Activated T-cell treated with anti-CD3 and anti-CD28 coated beads for 1 hour (primary cell): ENCODE results near the gene ZFYVE1.
"Not testable (repeated sequence)": the region's sequence is repeated elsewhere in the genome, so short reads cannot be mapped to it uniquely, and the experiment has no call there.

ENCODE experiments used
- DNase-seq: peaks from one replicate; pipeline ENCODE4 v3.0.0-alpha.2; 2020; ENCODE audit warnings: low read depth

Gene ZFYVE1

GRCh38 chr14:73000073-73000472 is 26.8 kb downstream of the ZFYVE1 start:
- DNase-seq = no peak

DNA sequence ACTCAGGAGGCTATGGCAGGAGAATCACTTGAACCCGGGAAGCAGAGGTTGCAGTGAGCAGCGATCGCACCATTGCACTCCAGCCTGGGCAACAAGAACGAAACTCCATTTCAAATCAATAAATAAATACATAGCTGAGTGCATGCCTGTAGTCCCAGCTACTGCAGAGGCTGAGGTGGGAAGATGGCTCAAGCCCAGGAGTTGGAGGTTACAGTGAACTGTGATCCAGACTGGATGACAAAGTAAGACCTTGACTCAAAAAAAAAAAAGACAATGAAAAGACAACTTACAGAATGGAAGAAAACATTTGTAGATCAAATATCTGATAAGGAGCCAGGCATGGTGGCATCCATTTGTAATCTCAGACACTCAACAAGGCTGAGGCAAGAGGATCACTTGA is 27.6 kb downstream of the ZFYVE1 start:
- DNase-seq = no peak

- no peak for DNase-seq
Measured at GRCh38 chr14:72998252-72998903, 28.5 kb downstream of the ZFYVE1 start.

- no peak for DNase-seq
Measured at GRCh38 chr14:72996916-72997315, 30.0 kb downstream of the ZFYVE1 start.

DNA sequence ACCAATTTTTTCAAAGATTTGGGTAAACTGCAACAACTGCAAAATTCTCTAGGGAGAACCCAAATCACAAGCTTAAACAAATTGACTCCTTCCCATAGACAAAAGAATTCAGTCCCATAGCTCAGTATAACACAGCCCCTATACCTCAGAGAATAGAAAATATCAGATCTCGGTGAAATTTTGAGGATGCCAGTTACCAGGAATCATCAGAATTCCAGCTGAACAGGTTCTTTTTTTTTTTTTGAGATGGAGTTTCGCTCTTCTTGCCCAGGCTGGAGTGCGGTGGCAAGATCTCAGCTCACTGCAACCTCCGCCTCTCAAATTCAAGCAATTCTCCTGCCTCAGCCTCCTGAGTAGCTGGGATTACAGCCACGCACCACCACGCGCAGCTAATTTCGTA is 36.7 kb downstream of the ZFYVE1 start:
- no peak for DNase-seq

GRCh38 chr14:72986857-72987256 is 40.0 kb downstream of the ZFYVE1 start:
- no peak for DNase-seq

GRCh38 chr14:72986214-72986613 is 40.7 kb downstream of the ZFYVE1 start:
- no peak for DNase-seq

DNA sequence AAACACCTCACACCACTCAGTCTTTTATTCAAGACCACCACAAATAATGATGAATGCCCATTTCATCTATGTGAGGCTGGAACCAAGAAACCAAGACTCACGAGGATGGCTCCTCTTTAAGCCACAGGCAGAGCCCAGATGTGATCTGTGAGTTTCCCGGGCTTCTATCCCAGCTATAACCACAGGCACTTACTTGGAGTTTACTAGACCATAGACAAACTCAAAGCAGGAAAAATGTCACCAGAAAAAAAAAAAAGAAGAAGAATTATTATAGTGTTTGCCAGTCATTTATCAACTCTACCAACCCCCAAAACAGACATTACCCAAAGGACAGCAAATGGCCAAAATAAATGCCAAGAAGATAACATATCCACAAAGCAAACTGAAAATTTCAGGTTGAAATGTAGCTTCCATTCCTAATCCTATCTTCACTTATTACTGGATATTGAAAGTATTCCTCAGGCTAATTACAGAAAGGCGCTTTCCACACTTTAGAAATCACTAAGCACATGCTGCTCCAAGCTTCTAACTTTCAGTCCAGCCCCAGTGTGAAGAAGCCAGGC is 44.7 kb downstream of the ZFYVE1 start:
- no peak for DNase-seq

DNA sequence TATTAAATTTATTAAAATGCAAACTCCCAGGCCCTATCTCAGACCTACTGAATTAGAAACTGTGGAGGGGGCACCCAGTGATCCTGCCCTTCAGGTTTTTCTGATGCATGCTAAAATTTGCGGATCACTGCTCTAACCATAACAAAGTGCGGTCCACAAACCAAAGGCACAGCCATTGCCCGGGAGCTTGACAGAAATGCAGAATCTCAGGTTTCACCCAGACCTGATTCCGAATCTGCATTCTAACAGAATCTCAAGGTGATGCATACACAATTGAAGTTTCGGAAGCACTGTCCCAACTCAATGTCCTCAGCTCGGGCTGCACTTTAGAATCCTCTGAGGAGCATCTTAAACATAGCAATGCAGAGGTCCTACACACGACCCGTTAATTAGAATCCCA is 46.0 kb downstream of the ZFYVE1 start:
- DNase-seq = no peak

GRCh38 chr14:72978856-72979255 is 48.0 kb downstream of the ZFYVE1 start:
- no peak for DNase-seq

DNA sequence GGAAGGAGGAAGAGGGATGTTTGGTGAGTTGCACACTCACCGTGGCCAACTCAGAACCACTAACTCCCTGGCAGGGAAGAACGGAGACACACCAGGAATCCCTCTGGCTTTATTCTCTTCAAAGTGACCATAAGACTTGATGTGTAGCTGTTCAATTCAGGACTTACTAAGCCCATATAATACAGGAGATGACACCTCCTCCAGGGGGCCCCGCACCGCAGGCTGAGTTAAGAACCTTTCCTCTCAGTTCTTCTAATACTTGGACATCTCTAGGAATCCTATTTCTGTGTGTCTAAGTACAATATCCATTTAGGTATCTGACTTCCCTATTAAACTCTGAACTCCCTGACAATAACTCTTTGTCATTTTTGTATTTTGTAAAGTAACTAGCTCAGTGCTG is 51.1 kb downstream of the ZFYVE1 start:
- no peak for DNase-seq

GRCh38 chr14:72974661-72975060 is 52.2 kb downstream of the ZFYVE1 start:
- no peak for DNase-seq

GRCh38 chr14:72970824-72971434 is 56.0 kb downstream of the ZFYVE1 start:
- DNase-seq = no peak

GRCh38 chr14:72970058-72970630 is 56.8 kb downstream of the ZFYVE1 start:
- no peak for DNase-seq

- DNase-seq = no peak
Measured at GRCh38 chr14:72968316-72968715, 58.6 kb downstream of the ZFYVE1 start.

- no peak for DNase-seq
Measured at GRCh38 chr14:72966038-72966437, 60.9 kb downstream of the ZFYVE1 start.

DNA sequence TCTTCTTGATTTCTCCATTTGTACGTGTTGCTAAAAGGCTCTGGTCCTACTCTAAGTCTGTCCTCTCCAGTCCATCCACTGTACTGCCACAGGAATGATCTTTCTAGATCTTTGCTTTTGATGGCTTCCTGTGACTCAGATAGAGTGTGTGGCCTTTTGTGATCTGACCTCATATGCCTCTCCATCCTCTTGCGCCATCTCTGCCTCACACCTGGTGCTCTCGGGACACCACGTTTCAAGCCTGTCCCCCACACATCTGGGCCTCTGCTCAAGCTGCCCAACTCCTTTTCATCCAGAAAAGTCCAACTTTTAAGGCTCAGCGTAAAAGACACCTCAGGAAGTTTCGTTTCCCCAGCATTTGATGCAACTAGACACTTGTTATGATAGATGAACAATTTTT is 61.7 kb downstream of the ZFYVE1 start:
- no peak for DNase-seq

GRCh38 chr14:72962829-72963312 is 64.0 kb downstream of the ZFYVE1 start:
- no peak for DNase-seq

- not testable (repeated sequence) for DNase-seq
Measured at GRCh38 chr14:72962336-72962754, 64.6 kb downstream of the ZFYVE1 start.

GRCh38 chr14:72961579-72962335 is 65.1 kb downstream of the ZFYVE1 start:
- no peak for DNase-seq

GRCh38 chr14:72961016-72961415 is 65.9 kb downstream of the ZFYVE1 start:
- not testable (repeated sequence) for DNase-seq

GRCh38 chr14:72958548-72958947 is 68.4 kb downstream of the ZFYVE1 start:
- DNase-seq = no peak
